ENCODE results near the gene KRTAP5-4.
"Not testable (repeated sequence)": the region's sequence is repeated elsewhere in the genome, so short reads cannot be mapped to it uniquely, and the experiment has no call there.

KRTAP5-4 gene

GRCh38 chr11:1622086-1622485 lies at the start of gene KRTAP5-4:
TSS of gene KRTAP5-4 (minus strand) at chr11:1622138. CDS start at chr11:1622093, 45 bp downstream.
- DNase-seq (ENCODE audit: low read depth in 2 of 2): no peak

GRCh38 chr11:1671658-1672057 lies 49.7 kb upstream of the KRTAP5-4 start:
- DNase-seq (ENCODE audit: low read depth in 2 of 2): no peak

- DNase-seq (ENCODE audit: low read depth in 2 of 2): no peak
Observed at GRCh38 chr11:1670905-1671371, 49.0 kb upstream of the KRTAP5-4 start.

GRCh38 chr11:1670457-1670856 lies 48.5 kb upstream of the KRTAP5-4 start:
- DNase-seq (ENCODE audit: low read depth in 2 of 2): not testable (repeated sequence)

GRCh38 chr11:1669546-1670218 lies 47.7 kb upstream of the KRTAP5-4 start:
- DNase-seq (ENCODE audit: low read depth in 2 of 2): no peak

GRCh38 chr11:1668911-1669473 lies 47.1 kb upstream of the KRTAP5-4 start:
- no peak for DNase-seq (ENCODE audit: low read depth in 2 of 2)

- DNase-seq (ENCODE audit: low read depth in 2 of 2): no peak
Observed at GRCh38 chr11:1667906-1668305, 46.0 kb upstream of the KRTAP5-4 start.

- DNase-seq (ENCODE audit: low read depth in 2 of 2): no peak
Observed at GRCh38 chr11:1667121-1667850, 45.3 kb upstream of the KRTAP5-4 start.

GRCh38 chr11:1665313-1665712 lies 43.4 kb upstream of the KRTAP5-4 start:
- no peak for DNase-seq (ENCODE audit: low read depth in 2 of 2)

GRCh38 chr11:1662699-1663283 lies 40.9 kb upstream of the KRTAP5-4 start:
- DNase-seq (ENCODE audit: low read depth in 2 of 2): not testable (repeated sequence)

GRCh38 chr11:1661454-1662269 lies 39.7 kb upstream of the KRTAP5-4 start:
- not testable (repeated sequence) for DNase-seq (ENCODE audit: low read depth in 2 of 2)

GRCh38 chr11:1660111-1660867 lies 38.4 kb upstream of the KRTAP5-4 start:
- no peak for DNase-seq (ENCODE audit: low read depth in 2 of 2)

- no peak for DNase-seq (ENCODE audit: low read depth in 2 of 2)
Observed at GRCh38 chr11:1659506-1659905, 37.6 kb upstream of the KRTAP5-4 start.

GRCh38 chr11:1656670-1657069 lies 34.7 kb upstream of the KRTAP5-4 start:
- no peak for DNase-seq (ENCODE audit: low read depth in 2 of 2)

- DNase-seq (ENCODE audit: low read depth in 2 of 2): no peak
Observed at GRCh38 chr11:1656061-1656441, 34.1 kb upstream of the KRTAP5-4 start.

GRCh38 chr11:1655168-1656060 lies 33.5 kb upstream of the KRTAP5-4 start:
- no peak for DNase-seq (ENCODE audit: low read depth in 2 of 2)

GRCh38 chr11:1654388-1655167 lies 32.6 kb upstream of the KRTAP5-4 start:
- no peak for DNase-seq (ENCODE audit: low read depth in 2 of 2)

GRCh38 chr11:1653541-1654387 lies 31.8 kb upstream of the KRTAP5-4 start:
- no peak for DNase-seq (ENCODE audit: low read depth in 2 of 2)
